Stimulated activated CD8-positive, alpha-beta memory T cell treated with anti-CD3 and anti-CD28 coated beads, Interleukin-12 subunit alpha, Interleukin-12 subunit beta, amount 100 ng/mL, for 24 hours (primary cell): ENCODE results near the gene GABRB1.

ENCODE experiments used
- DNase-seq: peaks from one replicate; pipeline ENCODE4 v3.0.0-alpha.2; 2020; ENCODE audit errors: extremely low read depth

Gene GABRB1

GRCh38 chr4:47383829-47384427, 352.6 kb downstream of the GABRB1 start:
- DNase-seq, result no peak

DNA sequence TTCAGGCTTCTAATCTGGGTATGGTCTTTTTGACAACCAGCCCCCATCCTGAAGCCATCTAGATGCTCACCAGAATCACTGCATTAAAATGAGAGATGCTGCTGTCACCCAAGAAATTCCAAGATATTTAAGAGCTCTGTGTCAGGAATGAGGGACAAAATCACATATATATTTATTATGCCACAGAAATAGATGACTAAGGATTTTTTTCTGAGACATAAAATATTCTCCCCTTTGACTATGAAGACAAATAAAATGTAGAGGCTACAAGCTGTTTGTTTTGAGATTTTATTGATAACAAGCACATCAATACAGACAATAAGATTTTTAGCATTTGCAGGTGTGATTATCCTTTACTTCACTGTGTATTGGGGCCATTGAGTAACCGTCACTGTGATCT, 354.8 kb downstream of the GABRB1 start:
- no peak for DNase-seq

DNA sequence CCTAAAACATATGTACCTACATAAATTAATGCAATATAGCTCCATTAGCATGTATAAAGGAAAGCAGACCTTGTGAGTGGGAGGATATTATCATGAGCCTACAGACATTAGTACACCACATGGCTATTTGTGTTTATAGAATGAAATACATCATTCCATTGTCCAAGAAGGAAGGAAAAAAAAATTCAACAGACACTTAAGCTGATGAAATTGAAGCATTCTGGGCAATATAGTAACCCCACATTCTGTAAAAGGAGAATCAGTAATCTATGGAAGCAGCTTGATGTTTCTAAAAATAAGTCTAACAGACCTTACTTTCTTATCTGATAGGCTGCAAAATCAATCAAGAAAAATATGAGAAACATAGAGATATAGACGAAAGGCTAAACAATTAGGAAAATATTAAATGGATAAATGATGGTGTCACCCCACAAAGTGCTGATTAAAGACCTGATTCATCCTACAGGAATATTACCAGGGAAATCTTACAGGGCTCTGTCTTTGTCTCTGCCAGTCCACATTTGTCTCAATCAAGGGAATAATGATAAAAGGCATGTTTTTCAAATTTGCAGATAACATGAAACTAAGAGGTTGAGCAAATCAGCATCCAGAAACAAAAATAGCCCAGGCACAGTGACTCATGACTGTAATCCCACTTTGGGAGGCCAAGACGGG, 355.3 kb downstream of the GABRB1 start:
- DNase-seq, result no peak

- no peak for DNase-seq
Measured at GRCh38 chr4:47390428-47391125, 359.2 kb downstream of the GABRB1 start.

DNA sequence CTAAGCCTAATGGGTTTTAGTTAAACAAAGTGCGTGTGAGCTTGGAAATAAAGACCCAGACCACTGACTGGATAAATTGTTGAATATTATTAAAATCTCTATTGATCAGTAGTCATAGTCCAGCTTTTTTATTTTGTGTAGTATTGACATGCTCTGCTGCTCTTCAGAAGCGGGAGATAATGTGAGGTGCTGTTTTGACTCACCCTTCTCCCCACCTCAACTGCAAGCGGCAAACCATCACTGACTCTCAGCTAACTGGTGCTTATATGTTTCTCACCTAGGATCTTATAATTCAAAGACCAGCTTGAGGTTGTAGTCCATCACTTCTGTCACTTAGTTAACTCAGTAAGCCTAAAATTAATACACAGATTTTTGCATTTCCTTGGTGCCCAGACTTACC, 359.9 kb downstream of the GABRB1 start:
- DNase-seq, result no peak

DNA sequence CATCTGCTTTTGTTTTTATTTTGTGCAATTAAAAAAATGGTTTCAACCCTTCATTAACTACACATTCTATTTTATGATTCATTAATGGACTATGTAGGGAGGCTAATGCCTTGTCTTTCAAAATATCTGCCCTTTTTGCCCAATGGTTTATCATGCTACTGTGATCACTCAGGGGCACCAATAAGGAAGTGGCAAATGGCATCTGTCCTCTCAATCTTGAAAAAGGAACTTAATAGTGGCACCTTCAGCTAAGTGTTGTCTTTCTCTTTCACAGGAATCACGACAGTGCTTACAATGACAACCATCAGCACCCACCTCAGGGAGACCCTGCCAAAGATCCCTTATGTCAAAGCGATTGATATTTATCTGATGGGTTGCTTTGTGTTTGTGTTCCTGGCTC, 375.0 kb downstream of the GABRB1 start:
- no peak for DNase-seq

GRCh38 chr4:47410271-47410670, 378.9 kb downstream of the GABRB1 start:
- DNase-seq, result no peak

GRCh38 chr4:47413521-47413920, 382.2 kb downstream of the GABRB1 start:
- no peak for DNase-seq

- no peak for DNase-seq
Measured at GRCh38 chr4:47415719-47416118, 384.4 kb downstream of the GABRB1 start.

- DNase-seq, result no peak
Measured at GRCh38 chr4:47418147-47418546, 386.8 kb downstream of the GABRB1 start.

- DNase-seq, result no peak
Measured at GRCh38 chr4:47419296-47419695, 387.9 kb downstream of the GABRB1 start.

DNA sequence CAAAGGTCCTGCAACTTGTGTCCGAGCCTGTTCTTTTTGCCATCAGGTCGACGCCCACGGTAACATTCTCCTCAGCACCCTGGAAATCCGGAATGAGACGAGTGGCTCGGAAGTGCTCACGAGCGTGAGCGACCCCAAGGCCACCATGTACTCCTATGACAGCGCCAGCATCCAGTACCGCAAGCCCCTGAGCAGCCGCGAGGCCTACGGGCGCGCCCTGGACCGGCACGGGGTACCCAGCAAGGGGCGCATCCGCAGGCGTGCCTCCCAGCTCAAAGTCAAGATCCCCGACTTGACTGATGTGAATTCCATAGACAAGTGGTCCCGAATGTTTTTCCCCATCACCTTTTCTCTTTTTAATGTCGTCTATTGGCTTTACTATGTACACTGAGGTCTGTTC, 394.3 kb downstream of the GABRB1 start:
- no peak for DNase-seq

- no peak for DNase-seq
Measured at GRCh38 chr4:47427935-47428334, 396.6 kb downstream of the GABRB1 start.

DNA sequence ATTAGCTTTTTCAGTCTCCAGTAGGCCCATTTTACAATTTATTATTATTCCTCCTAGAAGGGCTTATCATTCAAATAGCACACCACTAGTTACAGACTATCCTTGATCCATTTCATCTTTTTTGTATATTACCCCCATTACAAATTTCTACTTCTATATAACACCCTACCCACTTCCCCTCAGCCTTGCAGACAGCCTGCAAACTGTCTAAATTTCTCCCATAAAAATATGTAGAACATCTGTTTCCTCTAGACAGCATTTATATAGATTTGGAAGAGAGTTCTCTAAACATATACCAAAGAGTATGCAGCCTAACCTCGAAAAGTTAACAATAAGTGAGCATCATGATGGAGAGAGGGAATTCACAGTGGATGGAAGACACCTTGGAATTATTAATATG, 401.4 kb downstream of the GABRB1 start:
- no peak for DNase-seq

GRCh38 chr4:47434931-47435330, 403.6 kb downstream of the GABRB1 start:
- no peak for DNase-seq

DNA sequence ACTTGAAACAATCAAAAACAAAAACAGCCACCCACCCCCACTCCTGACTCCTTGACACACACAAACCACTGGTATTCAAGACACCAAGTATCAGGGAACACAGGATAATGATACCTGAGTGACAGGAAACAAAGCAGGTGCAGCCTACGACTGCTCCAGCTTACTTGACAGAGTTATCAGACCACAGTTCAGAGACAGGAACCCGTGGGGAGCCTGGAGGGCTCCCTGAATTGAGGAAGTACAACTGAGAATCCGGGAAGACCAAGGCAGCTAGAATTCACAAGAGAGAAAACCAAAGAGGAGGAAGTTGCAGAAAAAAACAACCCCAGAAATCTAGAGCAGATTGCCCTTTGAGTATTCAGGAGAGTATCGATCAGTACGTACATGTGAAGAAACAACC, 411.6 kb downstream of the GABRB1 start:
- DNase-seq, result no peak

DNA sequence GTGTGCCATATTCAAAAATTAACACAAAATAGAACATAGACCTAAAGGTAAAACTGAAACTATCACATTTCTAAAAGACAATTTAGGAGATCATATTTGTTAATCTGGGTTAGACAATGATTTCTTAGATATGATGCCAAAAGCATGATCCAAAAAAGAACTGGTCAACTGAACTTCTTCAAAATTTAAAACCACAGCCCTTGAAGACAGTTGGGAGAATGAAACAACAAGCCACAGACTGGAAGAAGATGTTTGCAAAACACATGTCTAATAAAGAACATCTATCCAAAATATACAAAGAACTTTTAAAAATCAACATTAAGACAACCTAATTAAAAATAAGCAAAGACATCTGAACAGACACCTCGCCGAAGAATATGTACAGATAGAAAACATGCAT, 412.7 kb downstream of the GABRB1 start:
- DNase-seq, result no peak

GRCh38 chr4:47451657-47452056, 420.3 kb downstream of the GABRB1 start:
- no peak for DNase-seq

DNA sequence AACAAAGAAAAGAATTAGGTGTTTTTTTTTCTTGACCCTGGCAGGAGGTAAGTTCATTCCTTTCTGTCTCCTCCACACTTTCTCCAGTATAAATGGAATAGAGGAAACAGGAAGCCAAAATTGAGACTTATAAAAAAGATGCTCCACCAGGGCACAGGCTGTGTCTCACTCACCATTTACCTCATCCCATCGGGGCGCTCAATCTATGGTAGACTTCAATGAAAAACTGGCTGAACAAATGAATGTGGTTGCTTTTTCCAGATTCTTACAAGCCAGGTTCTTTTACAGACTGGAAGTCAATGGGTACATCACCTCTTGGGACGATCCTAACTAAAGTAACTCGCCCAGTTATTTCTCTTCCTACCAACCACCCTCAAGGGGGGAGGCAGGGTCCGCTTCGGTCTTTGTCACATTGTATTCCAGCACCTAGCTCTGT, 431.4 kb downstream of the GABRB1 start:
- DNase-seq, result no peak

GRCh38 chr4:47463235-47463956, 432.0 kb downstream of the GABRB1 start, which contains the start of gene COMMD8:
TSS of gene COMMD8 (minus strand) at chr4:47463702. CDS start at chr4:47463651, 51 bp downstream.
- peak; percentile 94 for DNase-seq

GRCh38 chr4:47465004-47465403, 433.6 kb downstream of the GABRB1 start:
- DNase-seq, result no peak

- no peak for DNase-seq
Measured at GRCh38 chr4:47466056-47466785, 434.9 kb downstream of the GABRB1 start.
